Ecto neural progenitor cell (in vitro differentiated cells): ENCODE results near the gene RUNDC3A.
"Not testable (repeated sequence)": the region's sequence is repeated elsewhere in the genome, so short reads cannot be mapped to it uniquely, and the experiment has no call there.

Source experiments
- DNase-seq: peaks from one replicate; pipeline ENCODE4 v3.0.0-alpha.2; 2018; ENCODE audit warnings: low spot score

RUNDC3A gene

GRCh38 chr17:44318077-44318892, 9.9 kb downstream of the RUNDC3A start:
- no peak for DNase-seq

- DNase-seq = no peak
Observed at GRCh38 chr17:44320066-44320465, 11.7 kb downstream of the RUNDC3A start.

GRCh38 chr17:44321246-44322120, 13.1 kb downstream of the RUNDC3A start:
- no peak for DNase-seq

DNA sequence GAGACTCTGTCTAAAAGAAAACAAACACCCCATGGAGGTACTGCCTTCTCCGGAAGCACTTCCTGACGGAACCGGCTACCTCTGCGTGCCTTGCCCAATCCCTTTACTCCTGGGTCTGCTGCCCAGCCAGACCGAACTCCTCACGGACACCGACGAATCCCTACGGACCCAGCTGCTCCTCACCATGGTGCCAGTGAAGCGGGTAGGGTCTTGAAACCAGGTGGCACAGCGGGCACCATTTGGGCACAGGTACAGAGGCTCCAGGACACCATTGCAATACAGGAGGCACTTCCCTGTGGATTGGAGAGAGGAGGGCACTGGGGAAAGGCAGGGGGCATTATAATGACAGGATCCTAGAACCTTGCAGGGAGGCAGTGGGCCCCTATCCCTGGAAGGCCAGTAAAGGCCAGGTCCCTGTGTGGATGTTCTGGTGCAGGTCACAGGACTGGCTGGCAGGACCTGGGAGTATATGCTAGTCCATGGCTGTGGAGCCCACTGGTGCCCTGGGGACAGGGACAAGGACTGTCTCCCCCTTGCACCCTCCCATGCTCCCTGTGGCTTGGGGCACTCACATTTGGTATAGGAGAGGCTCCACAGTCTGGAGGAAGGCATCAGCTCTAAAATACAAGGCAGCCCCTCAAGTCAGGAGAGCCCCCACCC, 14.0 kb downstream of the RUNDC3A start:
- no peak for DNase-seq

DNA sequence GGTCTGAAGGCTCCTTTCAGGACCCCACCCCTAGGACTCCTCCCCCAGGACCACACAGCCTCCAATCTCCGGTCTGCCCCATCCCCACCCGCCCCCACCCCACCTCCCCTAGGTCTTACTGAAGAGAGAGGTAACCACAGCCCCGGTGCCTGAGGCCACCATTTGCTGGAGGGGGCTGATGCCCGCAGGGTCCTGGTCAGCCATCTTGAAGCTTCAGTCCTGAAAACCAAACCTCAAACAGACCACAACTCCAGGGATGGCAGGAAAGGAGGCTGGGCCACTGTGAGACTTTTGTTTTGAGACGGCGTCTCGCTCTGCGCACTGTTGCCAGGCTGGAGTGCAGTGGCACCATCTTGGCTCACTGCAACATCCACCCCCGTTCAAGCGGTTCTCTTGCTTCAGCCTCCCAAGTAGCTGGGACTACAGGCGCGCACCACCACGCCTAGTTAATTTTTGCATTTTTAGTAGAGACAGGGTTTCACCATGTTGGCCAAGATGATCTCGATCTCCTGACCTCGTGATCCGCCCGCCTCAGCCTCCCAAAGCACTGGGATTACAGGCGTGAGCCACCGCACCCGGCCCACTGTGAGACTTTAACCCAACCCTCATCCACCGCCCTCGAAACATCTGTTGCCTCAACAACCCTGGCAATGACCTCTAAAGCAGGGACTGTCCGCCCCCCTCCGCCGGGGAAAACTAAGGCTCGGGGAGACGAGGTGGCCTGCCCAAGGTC, 15.1 kb downstream of the RUNDC3A start:
- DNase-seq = no peak

- no peak for DNase-seq
Observed at GRCh38 chr17:44324092-44324570, 15.7 kb downstream of the RUNDC3A start.

GRCh38 chr17:44324571-44325275, 16.3 kb downstream of the RUNDC3A start, which contains the start of gene SLC25A39:
Gene SLC25A39 (minus strand): TSS chr17:44324823. CDS start chr17:44323562, 1,261 bp downstream.
- DNase-seq = peak; percentile 99

DNA sequence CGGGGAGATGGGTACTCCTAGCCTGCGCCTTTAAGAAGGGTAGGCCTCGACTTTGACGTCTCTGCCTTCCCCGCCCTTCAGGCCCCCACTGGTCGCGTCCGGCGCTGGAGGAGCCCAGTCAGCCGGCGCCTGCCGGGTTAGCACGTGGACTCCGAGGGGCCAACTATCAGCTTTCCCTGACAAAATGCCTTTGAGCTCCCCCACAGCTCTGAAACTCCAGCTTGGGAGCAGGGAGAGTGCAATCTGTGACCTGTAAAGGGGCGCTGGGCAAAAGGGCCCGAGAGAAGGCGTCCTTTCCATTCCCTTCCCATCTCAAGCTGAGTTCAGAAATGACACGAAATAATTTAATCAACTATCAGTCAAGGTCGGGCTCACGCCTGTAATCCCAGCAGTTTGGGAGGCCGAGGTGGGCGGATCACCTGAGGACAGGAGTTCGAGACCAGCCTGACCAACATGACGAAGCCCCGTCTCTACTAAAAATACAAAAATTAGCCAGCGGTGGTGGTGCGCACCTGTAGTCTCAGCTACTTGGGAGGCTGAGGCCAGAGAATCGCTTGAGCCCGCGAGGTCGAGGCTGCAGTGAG, 18.6 kb downstream of the RUNDC3A start:
- DNase-seq = peak; percentile 97

DNA sequence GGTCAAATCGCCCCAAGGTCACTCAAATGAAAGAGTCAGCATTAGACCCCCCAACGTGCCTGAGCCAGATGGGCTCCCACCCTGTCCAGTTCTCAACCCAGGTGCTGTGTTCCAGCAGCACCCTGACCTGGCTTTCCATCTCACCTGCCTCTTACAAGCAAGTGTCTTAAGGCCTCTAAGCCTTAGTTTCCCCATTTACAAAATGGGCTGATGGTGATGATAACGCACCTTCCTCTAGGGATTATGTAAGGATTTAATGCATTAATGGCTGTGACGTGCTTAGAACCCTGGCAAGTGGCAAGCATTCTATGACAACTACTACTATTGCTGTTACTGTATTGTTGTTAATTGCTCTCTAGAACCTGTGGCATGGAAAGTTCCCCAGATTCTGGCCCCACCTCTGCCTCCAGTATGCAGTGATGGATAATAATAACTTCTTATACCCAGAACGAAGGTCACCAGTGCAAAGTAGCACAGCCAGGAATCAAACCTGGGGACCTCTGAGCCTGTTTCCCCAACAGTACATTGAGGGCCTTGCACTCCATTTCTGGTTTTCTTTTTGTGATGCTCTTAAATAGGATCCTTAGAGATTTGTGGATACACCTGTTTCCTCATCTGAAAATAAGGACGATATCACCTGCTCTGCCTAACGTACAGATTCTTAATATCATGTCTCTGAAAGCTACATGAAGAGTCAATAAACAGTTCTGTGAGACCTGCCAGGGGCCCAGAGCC, 19.5 kb downstream of the RUNDC3A start:
- DNase-seq = no peak

DNA sequence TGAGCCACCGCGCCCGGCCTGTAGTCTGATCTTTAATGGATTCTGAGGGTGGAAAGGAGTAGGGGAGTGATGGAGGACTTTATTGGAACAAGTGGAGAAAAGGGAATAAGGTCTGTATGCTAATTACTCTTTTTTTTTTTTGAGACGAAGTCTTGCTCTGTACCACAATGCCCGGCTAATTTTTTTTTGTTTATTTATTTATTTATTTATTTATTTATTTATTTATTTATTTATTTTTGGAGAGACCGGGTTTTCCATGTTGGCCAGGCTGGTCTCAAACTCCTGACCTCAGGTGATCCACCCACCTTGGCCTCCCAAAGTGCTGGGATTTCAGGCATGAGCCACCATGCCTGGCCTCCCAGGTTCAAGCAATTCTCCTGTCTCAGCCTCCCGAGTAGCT, 21.1 kb downstream of the RUNDC3A start:
- DNase-seq = not testable (repeated sequence)

- DNase-seq = not testable (repeated sequence)
Observed at GRCh38 chr17:44330263-44330662, 21.9 kb downstream of the RUNDC3A start.

GRCh38 chr17:44331249-44331760, 22.9 kb downstream of the RUNDC3A start:
- peak; percentile 81 for DNase-seq

DNA sequence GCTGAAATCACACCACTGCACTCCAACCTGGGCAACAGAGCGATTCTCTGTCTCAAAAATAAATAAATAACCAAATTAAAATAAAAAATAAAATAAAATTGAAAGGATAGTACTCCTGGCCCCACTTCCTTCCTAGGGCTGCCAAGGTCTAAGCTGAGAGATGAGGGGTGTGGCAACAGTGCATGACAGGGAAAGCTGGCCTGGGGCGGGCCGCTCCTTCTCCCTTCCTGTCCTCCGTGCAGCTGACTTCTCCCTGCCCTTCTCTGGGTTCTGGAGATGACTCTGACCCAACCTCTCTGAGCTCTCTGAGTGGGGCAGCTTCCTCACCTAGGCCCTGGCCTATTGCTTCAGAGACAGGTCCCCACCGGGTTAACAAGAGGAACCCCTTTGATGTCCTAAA, 25.0 kb downstream of the RUNDC3A start:
- DNase-seq = no peak

DNA sequence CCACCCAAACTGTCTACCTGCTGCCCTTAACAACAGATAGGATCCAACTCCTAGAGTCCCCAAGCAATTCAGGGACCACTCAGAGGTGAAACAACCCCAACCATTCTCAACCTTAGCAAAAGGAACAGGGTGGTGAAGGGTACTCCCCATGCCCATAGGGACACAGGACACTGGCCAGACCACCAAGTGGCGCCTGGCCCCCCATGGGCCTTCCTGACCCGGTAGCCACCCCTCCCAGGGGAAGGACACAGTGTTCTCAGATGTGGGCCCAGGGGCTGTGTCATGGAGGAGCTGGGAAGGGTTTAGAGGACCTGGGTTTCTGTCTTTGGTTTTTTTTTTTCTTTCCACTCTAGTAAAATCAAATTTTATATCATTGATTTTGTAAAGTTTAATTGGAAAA, 25.9 kb downstream of the RUNDC3A start:
- DNase-seq = no peak

DNA sequence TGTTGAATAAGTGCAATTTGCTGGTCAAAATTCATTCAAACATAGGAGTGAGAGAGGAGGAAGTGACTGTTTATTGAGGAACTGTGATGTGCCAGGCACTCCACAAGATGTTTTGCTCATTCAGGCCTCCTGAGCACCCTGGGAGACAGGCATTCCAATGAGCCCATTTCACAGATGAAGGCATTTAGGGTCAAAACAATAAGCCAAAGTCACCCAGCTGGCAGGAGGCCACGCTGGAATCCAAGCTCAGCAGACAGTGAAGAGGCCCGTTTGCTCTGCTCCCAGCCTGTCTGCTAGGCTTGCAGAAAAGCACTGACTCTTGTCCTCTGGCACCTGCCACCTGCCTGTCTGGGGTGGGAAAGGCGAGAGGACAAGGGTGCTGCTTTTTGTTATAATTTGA, 26.3 kb downstream of the RUNDC3A start:
- DNase-seq = no peak

- DNase-seq = no peak
Observed at GRCh38 chr17:44335564-44335963, 27.2 kb downstream of the RUNDC3A start.

- no peak for DNase-seq
Observed at GRCh38 chr17:44335968-44336367, 27.6 kb downstream of the RUNDC3A start.

DNA sequence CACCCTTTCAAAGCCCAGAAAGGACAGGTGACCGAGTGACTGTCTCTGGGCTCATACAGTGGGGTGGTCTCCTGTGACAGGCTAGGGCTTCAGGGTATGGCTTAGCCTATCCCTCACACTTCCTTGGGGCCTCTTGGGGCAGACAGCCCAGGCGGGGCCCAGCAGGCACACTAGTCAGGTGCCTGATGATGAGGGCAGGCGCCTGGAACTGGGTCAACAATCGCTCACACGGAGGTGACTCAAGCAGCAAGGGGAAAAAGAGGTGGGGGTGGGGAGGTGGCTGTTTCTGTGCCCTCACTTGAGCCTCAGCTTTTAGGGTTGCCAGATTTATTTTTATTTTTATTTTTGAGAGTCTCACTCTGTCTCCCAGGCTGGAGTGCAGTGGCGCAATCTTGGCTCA, 30.3 kb downstream of the RUNDC3A start:
- DNase-seq = no peak

DNA sequence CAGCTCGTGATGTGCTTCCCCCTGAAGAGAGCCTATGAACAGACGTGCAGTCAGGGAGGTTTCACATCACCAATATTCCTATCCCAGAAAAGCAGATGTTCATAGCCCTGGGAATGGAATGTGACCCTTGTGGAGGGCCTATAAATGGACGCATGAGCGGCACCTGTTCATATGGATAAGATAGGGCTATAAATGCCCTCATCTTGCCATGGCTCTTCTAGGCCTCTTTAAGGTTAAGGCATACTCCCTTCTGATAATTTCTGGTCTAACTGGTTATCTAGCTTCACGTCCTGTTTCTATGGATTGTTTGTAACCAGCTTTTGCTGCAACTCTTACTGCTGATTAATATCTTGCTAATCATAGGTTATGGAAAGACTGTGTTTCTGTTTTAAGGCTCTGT, 32.2 kb downstream of the RUNDC3A start:
- DNase-seq = not testable (repeated sequence)
